DMS 273 (cell line): ENCODE results near the gene SCLT1.

Experiments
- DNase-seq: peaks from one replicate; lab custom pipeline; 2025; ENCODE audit not compliant: unreplicated experiment; lab: John Stamatoyannopoulos, UW

The SCLT1 gene

GRCh38 chr4:128847082-128847724, 246.1 kb downstream of the SCLT1 start:
- no peak for DNase-seq

GRCh38 chr4:128846063-128846462, 247.3 kb downstream of the SCLT1 start:
- no peak for DNase-seq

- DNase-seq: no peak
Measured at GRCh38 chr4:128844931-128845330, 248.4 kb downstream of the SCLT1 start.

- no peak for DNase-seq
Measured at GRCh38 chr4:128841402-128841801, 251.9 kb downstream of the SCLT1 start.

DNA sequence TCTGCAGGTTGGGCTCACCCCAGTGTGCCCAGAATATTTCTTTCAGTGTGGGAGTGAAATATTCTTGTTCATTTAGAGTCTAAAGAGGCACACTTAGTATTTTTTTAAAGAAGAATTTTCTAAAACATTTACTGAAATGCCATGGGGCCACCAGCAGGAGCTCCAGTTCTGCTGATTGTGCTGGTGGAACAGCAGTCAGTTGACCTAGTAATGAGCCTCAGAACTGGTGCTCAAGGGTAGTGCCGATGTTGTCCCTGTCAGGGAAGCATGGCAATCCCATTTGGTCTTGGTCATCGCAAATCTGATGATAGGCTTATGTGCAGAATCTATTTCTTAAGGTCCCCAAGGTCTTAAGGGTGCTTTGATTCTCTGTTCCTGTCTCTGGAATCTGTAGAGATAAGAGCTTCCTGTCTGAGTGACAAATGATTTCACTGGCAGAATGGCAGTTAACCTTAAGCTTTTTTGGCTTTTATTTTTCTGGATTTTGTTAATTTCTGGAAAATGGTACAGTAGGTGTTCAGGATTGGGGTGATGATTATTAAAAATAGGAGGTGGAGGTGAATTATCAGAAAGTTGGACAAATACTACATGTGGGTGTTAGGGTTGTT, 252.5 kb downstream of the SCLT1 start:
- no peak for DNase-seq

DNA sequence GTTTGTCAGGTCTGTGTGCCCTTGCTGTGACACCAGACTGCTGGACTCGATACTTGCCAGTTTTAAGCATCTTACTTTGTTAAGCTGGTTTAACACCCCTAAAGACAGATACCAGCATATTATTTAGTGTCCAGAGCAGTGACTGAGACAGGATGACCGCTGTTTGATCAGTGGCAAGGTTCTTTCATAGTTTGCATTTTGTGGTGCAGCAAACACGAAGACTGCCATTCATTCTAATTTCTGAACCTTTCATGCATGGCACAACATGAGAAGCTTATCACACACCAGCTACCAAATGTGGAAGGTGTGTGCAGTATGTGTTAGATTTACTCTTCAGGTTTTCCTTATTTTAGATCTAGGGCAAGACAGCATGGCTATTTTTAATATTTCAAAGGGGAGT, 255.7 kb downstream of the SCLT1 start:
- no peak for DNase-seq

DNA sequence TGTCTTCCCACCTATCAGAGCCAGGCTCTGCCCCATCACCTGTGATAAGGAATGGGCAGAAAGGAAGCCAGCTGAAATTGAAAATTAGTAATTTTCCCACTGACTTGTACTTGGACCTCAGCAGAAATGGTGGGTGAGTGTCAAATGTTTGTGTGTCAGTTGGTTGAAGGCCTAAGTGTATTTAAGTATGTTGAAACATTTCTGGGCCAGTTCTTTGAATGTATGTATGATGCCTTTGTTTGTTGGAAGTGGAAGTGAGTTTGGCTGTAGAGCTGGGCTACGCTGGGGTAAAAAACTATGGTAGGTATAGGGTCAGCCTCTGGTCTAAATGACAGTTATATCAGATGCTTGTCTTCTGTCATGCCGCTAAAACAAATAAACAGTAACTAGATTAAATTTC, 256.1 kb downstream of the SCLT1 start:
- no peak for DNase-seq

DNA sequence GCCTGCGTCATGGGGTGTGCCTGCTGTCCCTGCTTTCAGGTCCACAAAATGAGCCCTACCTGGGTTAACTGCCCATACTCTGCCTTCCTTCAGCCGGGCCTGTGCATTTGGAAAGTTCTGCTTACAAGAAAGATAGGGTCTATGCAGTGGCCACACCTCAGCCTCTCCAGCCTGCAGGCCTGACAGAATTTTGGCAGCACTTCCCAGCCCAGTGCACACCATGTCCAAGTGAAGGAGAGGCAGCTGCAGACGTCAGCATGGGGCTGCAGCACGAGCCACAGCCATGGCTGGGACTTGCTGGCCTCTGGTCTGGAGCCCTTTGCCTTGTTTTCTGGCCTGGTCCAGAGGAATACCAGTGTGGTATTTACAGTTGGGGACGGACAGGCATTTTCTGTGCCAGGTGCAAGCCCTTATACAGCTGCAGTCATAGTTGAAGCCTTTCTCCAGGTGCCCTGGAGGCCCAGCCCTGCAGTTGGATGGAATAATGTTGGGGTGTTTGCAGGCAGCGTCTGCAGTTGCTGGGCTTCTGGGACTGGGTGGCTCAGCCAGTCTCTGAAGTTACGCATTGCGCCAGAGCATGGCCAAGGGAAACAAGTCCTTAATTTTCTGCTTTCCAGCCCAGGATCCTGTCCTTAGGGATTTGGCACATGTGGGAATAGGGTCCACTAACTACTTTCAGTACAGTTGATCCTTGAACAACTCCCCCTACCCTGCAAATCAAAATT, 257.7 kb downstream of the SCLT1 start:
- DNase-seq: no peak
